ENCODE results near the gene ASB13.

DNA sequence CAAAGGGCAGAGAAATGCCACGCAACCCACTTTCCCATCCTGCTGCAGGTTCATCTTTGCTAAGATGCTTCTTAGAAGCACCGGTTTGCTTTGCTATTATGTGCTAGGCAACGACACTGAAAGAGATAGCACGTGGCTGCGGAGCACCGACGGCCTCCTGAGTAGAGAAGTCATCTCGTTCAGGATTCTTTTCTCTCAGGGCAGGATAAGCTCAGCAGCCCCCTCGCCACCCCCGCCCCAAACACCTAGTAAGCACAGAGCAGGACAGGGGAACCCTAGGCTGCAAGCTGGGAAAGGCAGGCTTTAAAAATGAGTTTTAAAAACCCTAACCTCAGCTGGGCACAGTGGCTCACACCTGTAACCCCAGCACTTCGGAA lies 15.0 kb downstream of the ASB13 start:
- TF ChIP-seq, protein P1, sequence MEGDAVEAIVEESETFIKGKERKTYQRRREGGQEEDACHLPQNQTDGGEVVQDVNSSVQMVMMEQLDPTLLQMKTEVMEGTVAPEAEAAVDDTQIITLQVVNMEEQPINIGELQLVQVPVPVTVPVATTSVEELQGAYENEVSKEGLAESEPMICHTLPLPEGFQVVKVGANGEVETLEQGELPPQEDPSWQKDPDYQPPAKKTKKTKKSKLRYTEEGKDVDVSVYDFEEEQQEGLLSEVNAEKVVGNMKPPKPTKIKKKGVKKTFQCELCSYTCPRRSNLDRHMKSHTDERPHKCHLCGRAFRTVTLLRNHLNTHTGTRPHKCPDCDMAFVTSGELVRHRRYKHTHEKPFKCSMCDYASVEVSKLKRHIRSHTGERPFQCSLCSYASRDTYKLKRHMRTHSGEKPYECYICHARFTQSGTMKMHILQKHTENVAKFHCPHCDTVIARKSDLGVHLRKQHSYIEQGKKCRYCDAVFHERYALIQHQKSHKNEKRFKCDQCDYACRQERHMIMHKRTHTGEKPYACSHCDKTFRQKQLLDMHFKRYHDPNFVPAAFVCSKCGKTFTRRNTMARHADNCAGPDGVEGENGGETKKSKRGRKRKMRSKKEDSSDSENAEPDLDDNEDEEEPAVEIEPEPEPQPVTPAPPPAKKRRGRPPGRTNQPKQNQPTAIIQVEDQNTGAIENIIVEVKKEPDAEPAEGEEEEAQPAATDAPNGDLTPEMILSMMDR (IDR thresholded peaks at IDR 0.05 in 2 of 3, conservative IDR thresholded peaks at IDR 0.05 in 1 of 3; ENCODE audit: borderline replicate concordance in 1 of 3, insufficient read depth in 1 of 3, low read depth in 2 of 3, low read length in 2 of 3), result no peak
- no peak for TF ChIP-seq POLR2A (IDR thresholded peaks at IDR 0.05; ENCODE audit: borderline replicate concordance, extremely low read depth, insufficient read depth, insufficient read length)
- TF ChIP-seq JUND (IDR thresholded peaks at IDR 0.05), result no peak
- TF ChIP-seq SRF (IDR thresholded peaks at IDR 0.05; ENCODE audit: low read depth), result no peak
- no peak for TF ChIP-seq EGR1 (IDR thresholded peaks at IDR 0.05; ENCODE audit: low read depth)
- TF ChIP-seq EZH2 (IDR thresholded peaks at IDR 0.05), result no peak
- TF ChIP-seq RAD21 (IDR thresholded peaks at IDR 0.05; ENCODE audit: low read depth), result no peak
- no peak for TF ChIP-seq POLR2AphosphoS5 (IDR thresholded peaks at IDR 0.05; ENCODE audit: low read depth, low read length)
- TF ChIP-seq, protein P2, sequence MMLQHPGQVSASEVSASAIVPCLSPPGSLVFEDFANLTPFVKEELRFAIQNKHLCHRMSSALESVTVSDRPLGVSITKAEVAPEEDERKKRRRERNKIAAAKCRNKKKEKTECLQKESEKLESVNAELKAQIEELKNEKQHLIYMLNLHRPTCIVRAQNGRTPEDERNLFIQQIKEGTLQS (IDR thresholded peaks at IDR 0.05), result no peak
- TF ChIP-seq YY1 (IDR thresholded peaks at IDR 0.05; ENCODE audit: extremely low read depth, insufficient replicate concordance, low read depth, low read length), result no peak
- TF ChIP-seq ELF1 (IDR thresholded peaks at IDR 0.05; ENCODE audit: borderline replicate concordance, low read depth), result no peak
- TF ChIP-seq SP1 (IDR thresholded peaks at IDR 0.05; ENCODE audit: low read depth), result no peak

All from HCT116 (cell line).